ENCODE results near the gene UAP1L1.

The UAP1L1 gene

GRCh38 chr9:137042751-137043727 is 34.3 kb upstream of the UAP1L1 start:
- DNase-seq (ENCODE audit: low read depth in 1 of 2, low spot score in 1 of 2): no peak

- no peak for DNase-seq (ENCODE audit: low read depth in 1 of 2, low spot score in 1 of 2)
These were observed 33.3 kb upstream of the UAP1L1 start for GRCh38 chr9:137044037-137044436.

GRCh38 chr9:137044502-137045177 is 32.7 kb upstream of the UAP1L1 start:
- no peak for DNase-seq (ENCODE audit: low read depth in 1 of 2, low spot score in 1 of 2)

- DNase-seq (ENCODE audit: low read depth in 1 of 2, low spot score in 1 of 2): no peak
These were observed 31.8 kb upstream of the UAP1L1 start for GRCh38 chr9:137045294-137046087.

- peak; percentile 69 for DNase-seq (ENCODE audit: low read depth in 1 of 2, low spot score in 1 of 2)
These were observed 31.1 kb upstream of the UAP1L1 start, which contains the start of gene NPDC1 for GRCh38 chr9:137046088-137046787. TSS of gene NPDC1 (minus strand) at chr9:137046177. CDS start at chr9:137045989, 188 bp downstream.

GRCh38 chr9:137048655-137049543 is 28.4 kb upstream of the UAP1L1 start:
- no peak for DNase-seq (ENCODE audit: low read depth in 1 of 2, low spot score in 1 of 2)

- no peak for DNase-seq (ENCODE audit: low read depth in 1 of 2, low spot score in 1 of 2)
These were observed 27.5 kb upstream of the UAP1L1 start for GRCh38 chr9:137049544-137050449.

GRCh38 chr9:137050570-137050969 is 26.7 kb upstream of the UAP1L1 start:
- DNase-seq (ENCODE audit: low read depth in 1 of 2, low spot score in 1 of 2): no peak

GRCh38 chr9:137051145-137051724 is 26.1 kb upstream of the UAP1L1 start:
- DNase-seq (ENCODE audit: low read depth in 1 of 2, low spot score in 1 of 2): no peak

GRCh38 chr9:137052293-137052692 is 25.0 kb upstream of the UAP1L1 start:
- no peak for DNase-seq (ENCODE audit: low read depth in 1 of 2, low spot score in 1 of 2)

- no peak for DNase-seq (ENCODE audit: low read depth in 1 of 2, low spot score in 1 of 2)
These were observed 24.0 kb upstream of the UAP1L1 start for GRCh38 chr9:137052998-137053943.

- DNase-seq (ENCODE audit: low read depth in 1 of 2, low spot score in 1 of 2): no peak
These were observed 23.1 kb upstream of the UAP1L1 start, which contains the start of gene ENTPD2 for GRCh38 chr9:137053944-137054931. TSS of gene ENTPD2 (minus strand) at chr9:137054061. CDS start at chr9:137053997, 64 bp downstream.

- DNase-seq (ENCODE audit: low read depth in 1 of 2, low spot score in 1 of 2): no peak
These were observed 22.4 kb upstream of the UAP1L1 start for GRCh38 chr9:137054932-137055384.

- DNase-seq (ENCODE audit: low read depth in 1 of 2, low spot score in 1 of 2): no peak
These were observed 21.6 kb upstream of the UAP1L1 start for GRCh38 chr9:137055385-137056364.

Measured in activated CD4-positive, alpha-beta T cell treated with anti-CD3 and anti-CD28 coated beads, Interleukin-2, amount 50 U/mL, for 24 hours (primary cell).